Right atrium auricular region (tissue), 2 donors: ENCODE measurements around the gene TEX44. TPM values are rescaled to one million over a fixed set of nuclear protein-coding genes. Genes with fewer than 3 reads are reported as not detected.

Experiments
- DNase-seq: peaks from one replicate; pipeline ENCODE4 v3.0.0-alpha.2; 2019; ENCODE audit warnings: low spot score
- H3K27ac ChIP-seq, 2 donors: fragments of 200-600 bp; sonication (generic); 1 replicate in 1 of 2; 2 replicates in 1 of 2; pipeline ENCODE4 v1.5.1; 2016 to 2019
- H3K27me3 ChIP-seq, 2 donors: fragments of 200-600 bp; sonication (generic); one replicate each; pipeline versions ENCODE4 v1.5.1 to v1.6.0; 2017 to 2019
- H3K36me3 ChIP-seq: fragments of 200-600 bp; sonication (generic); one replicate; pipeline ENCODE4 v1.5.1; 2016
- H3K4me1 ChIP-seq, 2 donors: fragments of 200-600 bp; sonication (generic); one replicate each; pipeline versions ENCODE4 v1.5.1 to v1.6.0; 2017 to 2019
- H3K4me3 ChIP-seq, 2 donors: fragments of 200-600 bp; sonication (generic); 1 replicate in 1 of 2; 2 replicates in 1 of 2; pipeline ENCODE4 v1.5.1; 2017 to 2019; ENCODE audit warnings: mild to moderate bottlenecking in 1 of 2, moderate library complexity in 1 of 2
- H3K9me3 ChIP-seq, 2 donors: fragments of 200-600 bp; sonication (generic); one replicate each; pipeline ENCODE4 v1.5.1; 2019
- CTCF ChIP-seq, 2 donors: fragments of 200-600 bp; sonication (generic); IDR thresholded peaks; one replicate each; pipeline ENCODE4 v1.5.1; 2019; ENCODE audit warnings: antibody characterized with exemption in 2 of 2
- total RNA-seq, 2 donors: library from RNA; depleted of rRNA; stranded (reverse); fragments of >200 nt; gene quantifications; one replicate each; pipeline ENCODE4 v1.1.0, GENCODE V29; 2016

Gene TEX44
- total RNA-seq, 2 donors from 2014 or later: not detected

- Histone ChIP-seq H3K4me1 (no peaks in the 10 kb centered on the region), H3K36me3 (no peaks in the 10 kb centered on the region), H3K4me3 (peak overlapping the region in 1 of 2 donors; percentile 28), H3K27me3 (no peaks in the 10 kb centered on the region), H3K27ac (peak overlapping the region; percentile 56 to 64), H3K9me3 (no peaks in the 10 kb centered on the region)
- DNase-seq: no peak
- TF ChIP-seq CTCF (IDR thresholded peaks at IDR 0.05): no peak
Measured at GRCh38 chr2:231621051-231621879, 28.6 kb downstream of the TEX44 start.

GRCh38 chr2:231622963-231623362 is 30.3 kb downstream of the TEX44 start:
- Histone ChIP-seq H3K9me3 (no peaks in the 10 kb centered on the region), H3K27ac (no peak overlapping the region), H3K27me3 (no peaks in the 10 kb centered on the region), H3K36me3 (no peaks in the 10 kb centered on the region), H3K4me1 (peaks cover 0 to 2% of the 10 kb centered on the region in 2 donors), H3K4me3 (no peak overlapping the region)
- no peak for DNase-seq
- TF ChIP-seq CTCF (IDR thresholded peaks at IDR 0.05): no peak

- Histone ChIP-seq H3K4me3 (no peak overlapping the region), H3K27me3 (no peaks in the 10 kb centered on the region), H3K4me1 (peaks cover 0 to 8% of the 10 kb centered on the region in 2 donors), H3K36me3 (no peaks in the 10 kb centered on the region), H3K9me3 (no peaks in the 10 kb centered on the region), H3K27ac (no peak overlapping the region)
- no peak for DNase-seq
- no peak for TF ChIP-seq CTCF (IDR thresholded peaks at IDR 0.05)
Measured at GRCh38 chr2:231626449-231626848, 33.8 kb downstream of the TEX44 start.

GRCh38 chr2:231627384-231628120 is 34.9 kb downstream of the TEX44 start:
- TF ChIP-seq CTCF (IDR thresholded peaks at IDR 0.05): no peak
- no peak for DNase-seq
- no peaks in the 10 kb centered on the region for H3K27me3 ChIP-seq
- peak overlapping the region; percentile 62 to 68 for H3K27ac ChIP-seq
- no peaks in the 10 kb centered on the region for H3K36me3 ChIP-seq
- peaks cover 0 to 8% of the 10 kb centered on the region in 2 donors for H3K4me1 ChIP-seq
- no peak overlapping the region for H3K4me3 ChIP-seq
- no peaks in the 10 kb centered on the region for H3K9me3 ChIP-seq

- no peaks in the 10 kb centered on the region for H3K9me3 ChIP-seq
- no peak overlapping the region for H3K27ac ChIP-seq
- H3K36me3 ChIP-seq: no peaks in the 10 kb centered on the region
- no peaks in the 10 kb centered on the region for H3K27me3 ChIP-seq
- DNase-seq: no peak
- peaks cover 0 to 11% of the 10 kb centered on the region in 2 donors for H3K4me1 ChIP-seq
- no peak for TF ChIP-seq CTCF (IDR thresholded peaks at IDR 0.05)
- no peak overlapping the region for H3K4me3 ChIP-seq
Measured at GRCh38 chr2:231632559-231633142, 40.0 kb downstream of the TEX44 start.
